ENCODE measurements around the gene RASAL2.

DNA sequence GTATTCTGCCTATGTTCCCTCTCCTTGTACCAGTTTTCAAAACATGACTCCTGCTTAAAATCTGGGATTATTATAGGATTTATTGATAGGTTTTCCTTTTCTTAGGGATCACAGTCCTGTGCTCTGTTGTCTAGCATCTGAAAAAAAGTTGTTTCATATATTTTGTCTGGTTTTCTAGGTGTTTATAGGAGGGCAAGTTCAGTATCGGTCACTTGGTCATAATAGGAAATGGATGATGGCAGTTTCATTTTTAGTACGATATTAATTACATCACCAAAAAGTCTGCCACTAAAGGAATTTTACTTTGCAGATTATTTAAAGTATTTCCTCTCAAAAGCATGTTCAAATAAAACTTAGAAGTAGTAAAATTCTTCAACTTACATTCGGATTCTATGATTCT lies 94.4 kb downstream of the RASAL2 start:
- TF ChIP-seq, protein P1, sequence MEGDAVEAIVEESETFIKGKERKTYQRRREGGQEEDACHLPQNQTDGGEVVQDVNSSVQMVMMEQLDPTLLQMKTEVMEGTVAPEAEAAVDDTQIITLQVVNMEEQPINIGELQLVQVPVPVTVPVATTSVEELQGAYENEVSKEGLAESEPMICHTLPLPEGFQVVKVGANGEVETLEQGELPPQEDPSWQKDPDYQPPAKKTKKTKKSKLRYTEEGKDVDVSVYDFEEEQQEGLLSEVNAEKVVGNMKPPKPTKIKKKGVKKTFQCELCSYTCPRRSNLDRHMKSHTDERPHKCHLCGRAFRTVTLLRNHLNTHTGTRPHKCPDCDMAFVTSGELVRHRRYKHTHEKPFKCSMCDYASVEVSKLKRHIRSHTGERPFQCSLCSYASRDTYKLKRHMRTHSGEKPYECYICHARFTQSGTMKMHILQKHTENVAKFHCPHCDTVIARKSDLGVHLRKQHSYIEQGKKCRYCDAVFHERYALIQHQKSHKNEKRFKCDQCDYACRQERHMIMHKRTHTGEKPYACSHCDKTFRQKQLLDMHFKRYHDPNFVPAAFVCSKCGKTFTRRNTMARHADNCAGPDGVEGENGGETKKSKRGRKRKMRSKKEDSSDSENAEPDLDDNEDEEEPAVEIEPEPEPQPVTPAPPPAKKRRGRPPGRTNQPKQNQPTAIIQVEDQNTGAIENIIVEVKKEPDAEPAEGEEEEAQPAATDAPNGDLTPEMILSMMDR (IDR thresholded peaks at IDR 0.05) = no peak
- no peak for TF ChIP-seq ZFX (IDR thresholded peaks at IDR 0.05; ENCODE audit: borderline replicate concordance)

Data from 22Rv1 (cell line).